CD14-positive monocyte (primary cell): ENCODE measurements around the gene ATXN1. TPM values are rescaled to one million over a fixed set of nuclear protein-coding genes. Genes with fewer than 3 reads are reported as not detected.
A peak's percentile ranks its signal among the peaks of the same experiment; 100 is the strongest.

ENCODE experiments used
- DNase-seq, 3 donors: peaks; one replicate each; pipeline ENCODE4 v3.0.0-alpha.2; 2011 to 2022
- H2AFZ ChIP-seq: 2 replicates; pipeline ENCODE4 v1.6.0; 2012; ENCODE audit warnings: mild to moderate bottlenecking, low read depth, low read length, inconsistent platforms; ENCODE audit not compliant: insufficient read depth, poor library complexity, severe bottlenecking
- H3K27ac ChIP-seq, 2 donors: 1 replicate in 1 of 2; 2 replicates in 1 of 2; pipeline ENCODE4 v1.5.1; 2012 to 2013; ENCODE audit warnings: low read length in 2 of 2, control low read depth in 1 of 2, inconsistent platforms in 1 of 2, low read depth in 1 of 2, mild to moderate bottlenecking in 1 of 2
- H3K27me3 ChIP-seq, 2 donors: one replicate each; pipeline versions ENCODE4 v1.6.0 to v1.6.1; 2011 to 2013; ENCODE audit warnings: low read length in 2 of 2; ENCODE audit not compliant: control insufficient read depth in 2 of 2, insufficient read depth in 2 of 2
- H3K36me3 ChIP-seq, 2 donors: replicated peaks in 1 of 2; 1 replicate in 1 of 2; 2 replicates in 1 of 2; pipeline versions ENCODE4 v1.5.1 to v1.6.1; 2012 to 2013; ENCODE audit warnings: low read length in 2 of 2, control low read depth in 1 of 2, inconsistent platforms in 1 of 2, mild to moderate bottlenecking in 1 of 2; ENCODE audit not compliant: insufficient read depth in 2 of 2, control insufficient read depth in 1 of 2
- H3K4me1 ChIP-seq, 2 donors: 1 replicate in 1 of 2; 2 replicates in 1 of 2; pipeline versions ENCODE4 v1.5.1 to v1.6.1; 2012 to 2013; ENCODE audit warnings: low read length in 2 of 2, control low read depth in 1 of 2, inconsistent platforms in 1 of 2, mild to moderate bottlenecking in 1 of 2, moderate library complexity in 1 of 2; ENCODE audit not compliant: insufficient read depth in 2 of 2, control insufficient read depth in 1 of 2
- H3K4me2 ChIP-seq: replicated peaks from 2 replicates; pipeline ENCODE3; 2012; ENCODE audit warnings: low read length, moderate library complexity, mild to moderate bottlenecking; ENCODE audit not compliant: poor library complexity, severe bottlenecking; ENCODE audit errors: extremely low read depth
- H3K4me3 ChIP-seq, 3 experiments: fragments of 200-600 bp in 1 of 3; sonication (generic) in 1 of 3; replicated peaks in 1 of 3; 1 replicate in 2 of 3; 2 replicates in 1 of 3; pipeline ENCODE4 v1.5.1; 2011 to 2013; ENCODE audit warnings: low read length in 3 of 3, mild to moderate bottlenecking in 3 of 3, control low read depth in 2 of 3, low read depth in 2 of 3, inconsistent platforms in 1 of 3, moderate library complexity in 1 of 3
- H3K79me2 ChIP-seq: 2 replicates; pipeline ENCODE4 v1.6.0; 2012; ENCODE audit warnings: mild to moderate bottlenecking, control low read depth, inconsistent platforms, low read length, moderate library complexity; ENCODE audit not compliant: insufficient read depth
- H3K9ac ChIP-seq: 2 replicates; pipeline ENCODE4 v1.6.0; 2017; ENCODE audit warnings: low read length, mild to moderate bottlenecking; ENCODE audit not compliant: insufficient read depth, poor library complexity, severe bottlenecking
- H3K9me3 ChIP-seq, 2 donors: replicated peaks in 1 of 2; 1 replicate in 1 of 2; 2 replicates in 1 of 2; pipeline versions ENCODE4 v1.5.1 to v1.6.1; 2012 to 2013; ENCODE audit warnings: low read length in 2 of 2, control low read depth in 1 of 2; ENCODE audit not compliant: control insufficient read depth in 1 of 2, insufficient read depth in 1 of 2
- H4K20me1 ChIP-seq: 2 replicates; pipeline ENCODE4 v1.6.0; 2012; ENCODE audit warnings: mild to moderate bottlenecking, low read length, control low read depth, moderate library complexity; ENCODE audit not compliant: insufficient read depth
- H3K27ac Mint-ChIP-seq, 7 donors: one replicate each; pipeline ENCODE4 v1.8.0; 2020; ENCODE audit warnings: mild to moderate bottlenecking in 7 of 7, mixed read lengths in 7 of 7, moderate library complexity in 6 of 7, inconsistent platforms in 2 of 7
- H3K27me3 Mint-ChIP-seq, 3 donors: one replicate each; pipeline ENCODE4 v1.8.0; 2021 to 2022; ENCODE audit warnings: low read depth in 3 of 3, mild to moderate bottlenecking in 3 of 3, mixed read lengths in 3 of 3, moderate library complexity in 3 of 3, inconsistent platforms in 1 of 3
- H3K36me3 Mint-ChIP-seq, 2 donors: one replicate each; pipeline ENCODE4 v1.8.0; 2020; ENCODE audit warnings: mixed read lengths in 2 of 2, inconsistent platforms in 1 of 2, mild to moderate bottlenecking in 1 of 2
- H3K4me1 Mint-ChIP-seq: one replicate; pipeline ENCODE4 v1.8.0; 2020; ENCODE audit warnings: mild to moderate bottlenecking, mixed read lengths
- H3K4me3 Mint-ChIP-seq, 2 donors: one replicate each; pipeline ENCODE4 v1.8.0; 2020; ENCODE audit warnings: mild to moderate bottlenecking in 2 of 2, mixed read lengths in 2 of 2, moderate library complexity in 1 of 2
- H3K9me3 Mint-ChIP-seq, 7 donors: one replicate each; pipeline ENCODE4 v1.8.0; 2020 to 2022; ENCODE audit warnings: mixed read lengths in 7 of 7, mild to moderate bottlenecking in 6 of 7, moderate library complexity in 6 of 7, inconsistent platforms in 2 of 7
- CTCF ChIP-seq: fragments of 200-600 bp; IDR thresholded peaks from one replicate; pipeline ENCODE4 v1.8.0; 2022; ENCODE audit warnings: antibody characterized with exemption, mild to moderate bottlenecking
- WGBS: methylation state at CpG from one replicate; pipeline ENCODE4 v1.1.5; 2013; ENCODE audit warnings: missing lambda C conversion rate; ENCODE audit not compliant: insufficient coverage; 5-methylcytosine and 5-hydroxymethylcytosine counted together
- intact Hi-C, 2 donors: fragments of 100-400 bp; cut with micrococcal nuclease; formaldehyde crosslinking; loops; one replicate each; pipeline versions ENCODE4 v1.15.0 to v1.15.1; 2023
- polyA plus RNA-seq, 3 donors: library from polyadenylated mRNA; depleted of rRNA in 1 of 3; unstranded in 2 of 3; stranded (reverse) in 1 of 3; fragments of 300-500 nt in 2 of 3; fragments of >200 nt in 1 of 3; fragmentation: Illumina TruSeq in 2 of 3; gene quantifications; 1 replicate in 2 of 3; 2 replicates in 1 of 3; pipeline ENCODE4 v1.2.3, GENCODE V29; 2012 to 2021

ATXN1 gene
- polyA plus RNA-seq, 3 donors: 8.8 to 19.1 (median 10.9) TPM

GRCh38 chr6:16746401-16746800 lies 14.9 kb downstream of the ATXN1 start:
- Mint-ChIP-seq H3K4me1 (peaks cover 46% of the 10 kb centered on the region), H3K27me3 (peaks cover 0 to 2% (median 0%) of the 10 kb centered on the region in 3 donors), H3K27ac (no peak overlapping the region), H3K36me3 (peaks cover 60 to 63% of the 10 kb centered on the region in 2 donors), H3K9me3 (no peaks in the 10 kb centered on the region), H3K4me3 (no peak overlapping the region)
- H3K36me3 ChIP-seq: peaks cover 18 to 60% of the 10 kb centered on the region in 2 donors
- DNase-seq: no peak
- no peak overlapping the region for H3K27ac ChIP-seq
- H4K20me1 ChIP-seq: peaks cover 84% of the 10 kb centered on the region
- H3K9me3 ChIP-seq: no peaks in the 10 kb centered on the region
- H3K9ac ChIP-seq: no peak overlapping the region
- H3K79me2 ChIP-seq: peaks cover 98% of the 10 kb centered on the region
- H3K4me3 ChIP-seq: no peak overlapping the region
- H2AFZ ChIP-seq: no peak overlapping the region
- H3K27me3 ChIP-seq: no peaks in the 10 kb centered on the region
- no peak for TF ChIP-seq CTCF
- WGBS: no CpG with 5 or more reads among the region's 3 CpGs
- H3K4me1 ChIP-seq: peaks cover 18 to 40% of the 10 kb centered on the region in 2 donors
- intact Hi-C loops: no loop called here
- H3K4me2 ChIP-seq: no peak overlapping the region

- no peak overlapping the region for H3K4me3 ChIP-seq
- no peak overlapping the region for H3K4me2 ChIP-seq
- H4K20me1 ChIP-seq: peaks cover 87% of the 10 kb centered on the region
- peaks cover 49 to 60% of the 10 kb centered on the region in 2 donors for H3K36me3 Mint-ChIP-seq
- peak overlapping the region in 4 of 7 donors; percentile 33 to 73 (median 66) for H3K27ac Mint-ChIP-seq
- H3K27ac ChIP-seq: peak overlapping the region in 1 of 2 donors; percentile 3
- no peaks in the 10 kb centered on the region for H3K9me3 Mint-ChIP-seq
- intact Hi-C loops: no loop called here
- H3K27me3 Mint-ChIP-seq: peaks cover 0 to 2% (median 0%) of the 10 kb centered on the region in 3 donors
- H3K9ac ChIP-seq: no peak overlapping the region
- H3K4me3 Mint-ChIP-seq: no peak overlapping the region
- 34% methylated on average over 5 of the region's 5 CpGs for WGBS
- no peak for DNase-seq
- no peak overlapping the region for H2AFZ ChIP-seq
- H3K36me3 ChIP-seq: peaks cover 21 to 62% of the 10 kb centered on the region in 2 donors
- peaks cover 26 to 45% of the 10 kb centered on the region in 2 donors for H3K4me1 ChIP-seq
- H3K4me1 Mint-ChIP-seq: peaks cover 45% of the 10 kb centered on the region
- H3K27me3 ChIP-seq: no peaks in the 10 kb centered on the region
- H3K9me3 ChIP-seq: no peaks in the 10 kb centered on the region
- peaks cover 87% of the 10 kb centered on the region for H3K79me2 ChIP-seq
- no peak for TF ChIP-seq CTCF
Observed at GRCh38 chr6:16743664-16744210, 17.5 kb downstream of the ATXN1 start.
